ENCODE results near the gene PRDM11. TPM values are rescaled to one million over a fixed set of nuclear protein-coding genes. Genes with fewer than 3 reads are reported as not detected.

Gene PRDM11
- total RNA-seq, 1 experiment from 2014 or later = 12.6 TPM

DNA sequence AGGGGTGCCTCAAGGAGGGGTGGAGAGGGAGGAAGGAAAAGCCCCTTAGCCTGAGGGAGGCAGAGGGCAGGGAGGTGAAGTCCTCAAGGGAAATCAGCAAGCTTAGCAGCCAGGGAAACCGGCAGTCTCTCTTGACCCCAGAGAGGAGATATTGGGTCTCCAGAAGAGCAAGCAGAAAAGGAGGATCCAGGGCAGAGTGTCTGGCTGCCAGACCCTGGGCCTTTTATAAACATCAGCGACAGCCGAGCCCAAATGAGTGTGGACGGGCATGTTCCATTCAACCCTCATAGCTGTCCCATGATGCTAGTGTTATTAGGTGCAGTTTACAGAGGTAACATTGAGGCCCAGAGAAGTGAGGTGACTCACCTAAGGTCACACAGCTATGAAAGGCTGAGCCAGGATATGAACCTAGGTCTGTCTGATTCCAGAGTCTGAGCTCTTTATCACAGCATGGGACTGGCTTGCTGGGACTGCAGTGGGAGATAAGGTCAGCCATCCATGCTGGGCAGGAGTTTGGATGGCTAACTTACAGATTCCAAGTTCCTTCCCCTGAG lies 9.3 kb downstream of the PRDM11 start:
- H3K27ac ChIP-seq (ENCODE audit: low read depth, low read length, poor library complexity, severe bottlenecking) = no peak overlapping the region
- peaks cover 7% of the 10 kb centered on the region for H3K4me1 ChIP-seq (ENCODE audit: insufficient read depth, low read length, poor library complexity, severe bottlenecking)
- H3K27me3 ChIP-seq (replicated peaks; ENCODE audit: insufficient read depth, low read depth, low read length, poor library complexity) = no peaks in the 10 kb centered on the region
- no peaks in the 10 kb centered on the region for H3K9me3 ChIP-seq (ENCODE audit: low read depth, low read length, poor library complexity, severe bottlenecking)
- no peaks in the 10 kb centered on the region for H3K36me3 ChIP-seq (ENCODE audit: insufficient read depth, low read length, poor library complexity, severe bottlenecking)
- no peak overlapping the region for H3K4me3 ChIP-seq (ENCODE audit: low read depth, low read length, poor library complexity, severe bottlenecking)
- BruUV-seq (replicated peaks) = no TSS peak
- no peak for DNase-seq (ENCODE audit: low spot score)
- ChIA-PET POLR2A (ENCODE audit: low non-redundant PET) (no interaction called here), CTCF (no interaction called here)
- intact Hi-C loops (cut with micrococcal nuclease; ENCODE audit: unreplicated experiment) = no loop called here
- TF ChIP-seq EZH2 (IDR thresholded peaks at IDR 0.05; ENCODE audit: borderline replicate concordance, low read depth, low read length, poor library complexity, severe bottlenecking) = no peak
- TF ChIP-seq, protein P1, sequence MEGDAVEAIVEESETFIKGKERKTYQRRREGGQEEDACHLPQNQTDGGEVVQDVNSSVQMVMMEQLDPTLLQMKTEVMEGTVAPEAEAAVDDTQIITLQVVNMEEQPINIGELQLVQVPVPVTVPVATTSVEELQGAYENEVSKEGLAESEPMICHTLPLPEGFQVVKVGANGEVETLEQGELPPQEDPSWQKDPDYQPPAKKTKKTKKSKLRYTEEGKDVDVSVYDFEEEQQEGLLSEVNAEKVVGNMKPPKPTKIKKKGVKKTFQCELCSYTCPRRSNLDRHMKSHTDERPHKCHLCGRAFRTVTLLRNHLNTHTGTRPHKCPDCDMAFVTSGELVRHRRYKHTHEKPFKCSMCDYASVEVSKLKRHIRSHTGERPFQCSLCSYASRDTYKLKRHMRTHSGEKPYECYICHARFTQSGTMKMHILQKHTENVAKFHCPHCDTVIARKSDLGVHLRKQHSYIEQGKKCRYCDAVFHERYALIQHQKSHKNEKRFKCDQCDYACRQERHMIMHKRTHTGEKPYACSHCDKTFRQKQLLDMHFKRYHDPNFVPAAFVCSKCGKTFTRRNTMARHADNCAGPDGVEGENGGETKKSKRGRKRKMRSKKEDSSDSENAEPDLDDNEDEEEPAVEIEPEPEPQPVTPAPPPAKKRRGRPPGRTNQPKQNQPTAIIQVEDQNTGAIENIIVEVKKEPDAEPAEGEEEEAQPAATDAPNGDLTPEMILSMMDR (conservative IDR thresholded peaks at IDR 0.05; ENCODE audit: low read depth, low read length) = no peak

DNA sequence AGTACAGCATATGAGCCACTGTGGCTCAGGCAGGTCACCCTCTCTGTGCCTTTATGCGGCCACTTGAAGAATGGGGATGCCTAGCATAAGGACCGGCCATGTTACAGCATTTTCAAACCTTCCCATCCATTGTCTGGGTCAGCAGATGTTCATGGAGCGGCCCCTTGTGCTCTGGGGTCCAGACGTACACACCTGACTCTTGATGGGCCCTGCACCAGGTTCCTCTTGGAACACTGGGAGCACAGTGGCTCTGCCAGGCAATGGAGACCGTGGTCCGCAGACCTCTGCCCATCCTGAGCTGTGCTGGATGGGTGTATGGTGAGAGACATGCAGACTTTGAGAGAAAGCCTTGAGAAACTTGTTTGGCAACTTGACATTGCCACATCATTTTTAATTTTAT lies 9.8 kb downstream of the PRDM11 start:
- Histone ChIP-seq H3K4me1 (ENCODE audit: insufficient read depth, low read length, poor library complexity, severe bottlenecking) (peaks cover 7% of the 10 kb centered on the region), H3K9me3 (ENCODE audit: low read depth, low read length, poor library complexity, severe bottlenecking) (no peaks in the 10 kb centered on the region), H3K27me3 (replicated peaks; ENCODE audit: insufficient read depth, low read depth, low read length, poor library complexity) (no peaks in the 10 kb centered on the region), H3K4me3 (ENCODE audit: low read depth, low read length, poor library complexity, severe bottlenecking) (no peak overlapping the region), H3K36me3 (ENCODE audit: insufficient read depth, low read length, poor library complexity, severe bottlenecking) (no peaks in the 10 kb centered on the region), H3K27ac (ENCODE audit: low read depth, low read length, poor library complexity, severe bottlenecking) (no peak overlapping the region)
- TF ChIP-seq, protein P1 (conservative IDR thresholded peaks at IDR 0.05; ENCODE audit: low read depth, low read length) = no peak
- TF ChIP-seq EZH2 (IDR thresholded peaks at IDR 0.05; ENCODE audit: borderline replicate concordance, low read depth, low read length, poor library complexity, severe bottlenecking) = no peak
- POLR2A ChIA-PET (ENCODE audit: low non-redundant PET) = no interaction called here
- BruUV-seq (replicated peaks) = no TSS peak
- intact Hi-C loops (cut with micrococcal nuclease; ENCODE audit: unreplicated experiment) = no loop called here
- CTCF ChIA-PET = no interaction called here
- DNase-seq (ENCODE audit: low spot score) = no peak

DNA sequence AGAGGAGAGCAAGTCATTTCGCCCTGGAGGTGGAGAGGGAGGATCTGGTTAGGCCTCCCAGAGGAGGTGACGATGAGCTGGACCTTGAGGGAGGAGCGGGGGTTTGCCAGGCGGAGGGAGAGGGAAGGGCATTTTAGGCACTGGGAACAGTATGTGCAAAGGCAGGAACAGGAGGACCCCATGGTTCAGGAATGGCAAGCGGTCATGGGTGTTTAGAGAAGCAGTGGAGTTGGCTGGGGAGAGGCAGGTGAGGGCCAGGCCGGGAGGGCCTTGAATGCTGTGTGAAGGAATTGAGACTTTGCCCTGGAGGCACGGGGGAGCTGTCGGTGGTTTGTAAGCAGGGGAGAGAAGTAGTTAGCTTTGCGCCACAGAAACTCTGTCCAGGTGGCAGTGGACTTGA lies 10.3 kb downstream of the PRDM11 start:
- intact Hi-C loops (cut with micrococcal nuclease; ENCODE audit: unreplicated experiment) = no loop called here
- TF ChIP-seq, protein P1 (conservative IDR thresholded peaks at IDR 0.05; ENCODE audit: low read depth, low read length) = no peak
- TF ChIP-seq EZH2 (IDR thresholded peaks at IDR 0.05; ENCODE audit: borderline replicate concordance, low read depth, low read length, poor library complexity, severe bottlenecking) = no peak
- BruUV-seq (replicated peaks) = no TSS peak

More for the DNA sequence above, 10.3 kb downstream of the PRDM11 start:
- Histone ChIP-seq H3K27me3 (replicated peaks; ENCODE audit: insufficient read depth, low read depth, low read length, poor library complexity) (no peaks in the 10 kb centered on the region), H3K36me3 (ENCODE audit: insufficient read depth, low read length, poor library complexity, severe bottlenecking) (no peaks in the 10 kb centered on the region), H3K4me3 (ENCODE audit: low read depth, low read length, poor library complexity, severe bottlenecking) (no peak overlapping the region), H3K27ac (ENCODE audit: low read depth, low read length, poor library complexity, severe bottlenecking) (no peak overlapping the region), H3K4me1 (ENCODE audit: insufficient read depth, low read length, poor library complexity, severe bottlenecking) (peaks cover 7% of the 10 kb centered on the region), H3K9me3 (ENCODE audit: low read depth, low read length, poor library complexity, severe bottlenecking) (no peaks in the 10 kb centered on the region)
- ChIA-PET CTCF (no interaction called here), POLR2A (ENCODE audit: low non-redundant PET) (no interaction called here)
- no peak for DNase-seq (ENCODE audit: low spot score)

Measured in A673 (cell line).